Mammary epithelial cell (primary cell): ENCODE measurements around the gene CD6.

Source experiments
- EZH2 ChIP-seq: IDR thresholded peaks from 2 replicates; pipeline ENCODE4 v1.6.1; 2012; ENCODE audit warnings: low read length, inconsistent platforms, borderline replicate concordance
- TF ChIP-seq, protein P1 (sequence below), 2 donors: IDR thresholded peaks in 1 of 2; conservative IDR thresholded peaks in 1 of 2; 2 replicates each; pipeline ENCODE4 v1.5.1; 2011 to 2012; ENCODE audit warnings: inconsistent platforms in 2 of 2, low read length in 2 of 2, mild to moderate bottlenecking in 2 of 2, control low read depth in 1 of 2, low read depth in 1 of 2; ENCODE audit not compliant: insufficient read depth in 1 of 2; ENCODE audit errors: extremely low read depth in 1 of 2

DNA sequence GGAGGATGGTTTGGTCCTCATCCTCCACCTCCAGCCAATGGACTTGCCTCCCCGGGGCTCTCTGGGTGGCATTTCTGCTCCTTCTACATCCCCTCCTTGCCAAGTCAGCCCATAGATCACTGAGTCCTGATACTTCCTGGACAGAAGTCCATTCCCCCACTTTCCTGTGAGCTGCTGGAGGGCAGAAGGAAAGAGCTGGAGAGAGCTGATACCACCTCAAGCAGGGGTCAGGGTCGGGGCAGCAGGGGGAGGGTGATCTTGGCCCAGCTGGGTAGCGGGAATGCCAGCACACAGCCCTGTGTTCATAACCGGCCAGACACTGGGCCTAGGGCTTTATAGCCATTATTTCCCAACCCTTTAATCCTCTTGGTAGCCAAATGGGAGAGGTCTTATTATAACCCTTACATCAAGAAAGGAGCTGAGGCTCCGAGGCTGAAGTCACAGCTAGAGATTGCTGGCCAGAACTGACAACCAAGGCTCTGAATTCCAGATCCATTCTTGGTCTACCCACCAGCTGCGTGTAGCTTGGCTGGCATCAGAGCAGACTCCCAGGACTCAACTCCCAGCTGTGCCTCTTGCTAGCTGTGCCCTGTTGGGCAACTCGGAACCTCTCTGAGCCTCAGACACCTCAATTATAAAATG is 39.9 kb downstream of the CD6 start:
- TF ChIP-seq, protein P1, sequence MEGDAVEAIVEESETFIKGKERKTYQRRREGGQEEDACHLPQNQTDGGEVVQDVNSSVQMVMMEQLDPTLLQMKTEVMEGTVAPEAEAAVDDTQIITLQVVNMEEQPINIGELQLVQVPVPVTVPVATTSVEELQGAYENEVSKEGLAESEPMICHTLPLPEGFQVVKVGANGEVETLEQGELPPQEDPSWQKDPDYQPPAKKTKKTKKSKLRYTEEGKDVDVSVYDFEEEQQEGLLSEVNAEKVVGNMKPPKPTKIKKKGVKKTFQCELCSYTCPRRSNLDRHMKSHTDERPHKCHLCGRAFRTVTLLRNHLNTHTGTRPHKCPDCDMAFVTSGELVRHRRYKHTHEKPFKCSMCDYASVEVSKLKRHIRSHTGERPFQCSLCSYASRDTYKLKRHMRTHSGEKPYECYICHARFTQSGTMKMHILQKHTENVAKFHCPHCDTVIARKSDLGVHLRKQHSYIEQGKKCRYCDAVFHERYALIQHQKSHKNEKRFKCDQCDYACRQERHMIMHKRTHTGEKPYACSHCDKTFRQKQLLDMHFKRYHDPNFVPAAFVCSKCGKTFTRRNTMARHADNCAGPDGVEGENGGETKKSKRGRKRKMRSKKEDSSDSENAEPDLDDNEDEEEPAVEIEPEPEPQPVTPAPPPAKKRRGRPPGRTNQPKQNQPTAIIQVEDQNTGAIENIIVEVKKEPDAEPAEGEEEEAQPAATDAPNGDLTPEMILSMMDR (conservative IDR thresholded peaks at IDR 0.05 in 1 of 2, IDR thresholded peaks at IDR 0.05 in 1 of 2; ENCODE audit: extremely low read depth in 1 of 2, insufficient read depth in 1 of 2, low read depth in 1 of 2, low read length in 2 of 2) = no peak
- TF ChIP-seq EZH2 = no peak
